MM.1S (cell line): ENCODE data around the gene GALNTL6.

Experiments
- EZH2 ChIP-seq: fragments of 300-600 bp; sonication (generic); optimal IDR thresholded peaks from 2 replicates; pipeline ENCODE3; 2017; ENCODE audit warnings: low read depth, mild to moderate bottlenecking, antibody characterized with exemption, low read length, mixed read lengths
- EZH2phosphoT487 ChIP-seq: fragments of 300-600 bp; sonication (generic); IDR thresholded peaks from 2 replicates; pipeline ENCODE4 v1.6.1; 2018; ENCODE audit warnings: antibody characterized with exemption, low read length
- TF ChIP-seq, protein P1 (sequence below): fragments of 300-600 bp; sonication (generic); IDR thresholded peaks from 2 replicates; pipeline ENCODE4 v1.5.1; 2016; ENCODE audit warnings: antibody characterized with exemption, low read length, mixed read lengths

DNA sequence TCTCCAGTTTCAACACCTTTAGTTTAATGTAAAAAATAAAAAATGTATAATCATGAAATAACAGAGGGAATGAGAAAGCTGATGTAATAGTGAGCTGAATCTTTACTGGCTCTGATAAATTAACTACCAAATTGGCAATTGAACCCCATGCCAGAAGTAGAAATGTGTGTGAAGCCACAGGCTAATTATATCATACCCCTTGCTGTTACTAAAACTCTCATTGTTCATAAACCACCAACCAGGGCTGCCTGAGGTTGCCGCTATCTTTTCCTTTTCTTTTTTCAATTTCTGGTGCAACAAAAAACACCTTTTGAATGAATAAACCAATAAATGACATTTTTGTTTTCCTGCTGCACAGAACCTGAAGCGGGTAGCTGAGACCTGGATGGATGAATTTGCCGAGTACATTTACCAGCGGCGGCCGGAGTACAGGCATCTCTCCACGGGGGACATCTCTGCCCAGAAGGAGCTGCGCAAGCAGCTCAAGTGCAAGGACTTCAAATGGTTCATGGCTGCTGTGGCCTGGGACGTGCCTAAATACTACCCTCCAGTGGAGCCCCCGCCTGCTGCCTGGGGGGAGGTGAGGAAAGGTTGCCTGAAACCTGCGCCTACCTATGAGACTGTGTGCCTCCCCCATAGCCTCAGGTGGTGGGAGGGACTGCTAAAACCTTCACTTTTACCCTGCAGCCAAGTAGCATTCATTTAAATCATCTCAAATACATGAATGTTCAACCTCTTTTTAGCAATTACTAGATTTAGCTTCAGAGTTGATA, 1138.7 kb downstream of the GALNTL6 start:
- TF ChIP-seq, protein P1, sequence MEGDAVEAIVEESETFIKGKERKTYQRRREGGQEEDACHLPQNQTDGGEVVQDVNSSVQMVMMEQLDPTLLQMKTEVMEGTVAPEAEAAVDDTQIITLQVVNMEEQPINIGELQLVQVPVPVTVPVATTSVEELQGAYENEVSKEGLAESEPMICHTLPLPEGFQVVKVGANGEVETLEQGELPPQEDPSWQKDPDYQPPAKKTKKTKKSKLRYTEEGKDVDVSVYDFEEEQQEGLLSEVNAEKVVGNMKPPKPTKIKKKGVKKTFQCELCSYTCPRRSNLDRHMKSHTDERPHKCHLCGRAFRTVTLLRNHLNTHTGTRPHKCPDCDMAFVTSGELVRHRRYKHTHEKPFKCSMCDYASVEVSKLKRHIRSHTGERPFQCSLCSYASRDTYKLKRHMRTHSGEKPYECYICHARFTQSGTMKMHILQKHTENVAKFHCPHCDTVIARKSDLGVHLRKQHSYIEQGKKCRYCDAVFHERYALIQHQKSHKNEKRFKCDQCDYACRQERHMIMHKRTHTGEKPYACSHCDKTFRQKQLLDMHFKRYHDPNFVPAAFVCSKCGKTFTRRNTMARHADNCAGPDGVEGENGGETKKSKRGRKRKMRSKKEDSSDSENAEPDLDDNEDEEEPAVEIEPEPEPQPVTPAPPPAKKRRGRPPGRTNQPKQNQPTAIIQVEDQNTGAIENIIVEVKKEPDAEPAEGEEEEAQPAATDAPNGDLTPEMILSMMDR, result no peak
- TF ChIP-seq EZH2, result no peak
- no peak for TF ChIP-seq EZH2phosphoT487
